H1 (cell line): ENCODE data around the gene SH3GL2.

ENCODE experiments used
- ATF3 ChIP-seq: IDR thresholded peaks from 2 replicates; pipeline ENCODE4 v1.6.1; 2011; ENCODE audit warnings: low read depth, mild to moderate bottlenecking, low read length; ENCODE audit not compliant: insufficient read depth
- BACH1 ChIP-seq: IDR thresholded peaks from 2 replicates; pipeline ENCODE4 v1.6.1; 2012; ENCODE audit warnings: low read length, improper control_type of control experiment
- CREB1 ChIP-seq: IDR thresholded peaks from 2 replicates; pipeline ENCODE4 v1.6.1; 2012; ENCODE audit warnings: inconsistent platforms
- CTCF ChIP-seq, 3 experiments: IDR thresholded peaks; 1 replicate in 2 of 3; 2 replicates in 1 of 3; pipeline versions ENCODE4 v1.5.1 to v1.6.1; 2011; ENCODE audit warnings: low read length in 3 of 3, mild to moderate bottlenecking in 3 of 3, inconsistent platforms in 2 of 3, low read depth in 1 of 3, moderate library complexity in 1 of 3; ENCODE audit not compliant: insufficient read depth in 1 of 3; ENCODE audit errors: control extremely low read depth in 1 of 3
- EP300 ChIP-seq, 2 experiments: IDR thresholded peaks; 1 replicate in 1 of 2; 2 replicates in 1 of 2; pipeline ENCODE4 v1.6.1; 2011 to 2012; ENCODE audit warnings: low read depth in 2 of 2, low read length in 2 of 2, mild to moderate bottlenecking in 2 of 2, borderline replicate concordance in 1 of 2, inconsistent platforms in 1 of 2, moderate library complexity in 1 of 2
- FOSL1 ChIP-seq: IDR thresholded peaks from 2 replicates; pipeline ENCODE4 v1.6.1; 2011; ENCODE audit warnings: mild to moderate bottlenecking, low read depth, low read length, moderate library complexity; ENCODE audit not compliant: insufficient read depth
- GABPA ChIP-seq: IDR thresholded peaks from 2 replicates; pipeline ENCODE4 v1.6.1; 2011; ENCODE audit warnings: mild to moderate bottlenecking, low read length, moderate library complexity, borderline replicate concordance; ENCODE audit not compliant: insufficient read depth
- HDAC6 ChIP-seq: IDR thresholded peaks from one replicate; pipeline ENCODE4 v1.7.1; 2012; ENCODE audit warnings: low read depth, mild to moderate bottlenecking, inconsistent platforms, low read length, moderate library complexity
- JUND ChIP-seq: IDR thresholded peaks from 2 replicates; pipeline ENCODE4 v1.6.1; 2011; ENCODE audit warnings: mild to moderate bottlenecking, improper control_type of control experiment, low read length
- MAX ChIP-seq: IDR thresholded peaks from 2 replicates; pipeline ENCODE4 v1.6.1; 2012; ENCODE audit warnings: inconsistent platforms
- POLR2A ChIP-seq, 2 experiments: IDR thresholded peaks; 1 replicate in 1 of 2; 2 replicates in 1 of 2; pipeline ENCODE4 v1.6.1; 2011; ENCODE audit warnings: low read depth in 2 of 2, low read length in 2 of 2, mild to moderate bottlenecking in 2 of 2; ENCODE audit errors: control extremely low read depth in 1 of 2
- SP1 ChIP-seq: IDR thresholded peaks from 2 replicates; pipeline ENCODE4 v1.6.1; 2011; ENCODE audit warnings: low read depth, low read length
- ZNF274 ChIP-seq: IDR thresholded peaks from 2 replicates; pipeline ENCODE4 v1.7.0; 2012; ENCODE audit warnings: low read length, borderline replicate concordance; ENCODE audit errors: extremely low read depth

GRCh38 chr9:17730899-17731298 is 152.0 kb downstream of the SH3GL2 start:
- no peak for TF ChIP-seq ZNF274
- TF ChIP-seq SP1: no peak
- TF ChIP-seq EP300 (IDR thresholded peaks at IDR 0.05; ENCODE audit: borderline replicate concordance in 1 of 2, low read depth in 2 of 2, low read length in 2 of 2): no peak
- TF ChIP-seq JUND: no peak
- TF ChIP-seq FOSL1: no peak
- no peak for TF ChIP-seq POLR2A (IDR thresholded peaks at IDR 0.05; ENCODE audit: control extremely low read depth in 1 of 2, low read depth in 2 of 2, low read length in 2 of 2)
- no peak for TF ChIP-seq CTCF (IDR thresholded peaks at IDR 0.05; ENCODE audit: control extremely low read depth in 1 of 3, insufficient read depth in 1 of 3, low read depth in 1 of 3, low read length in 3 of 3)
- TF ChIP-seq MAX: no peak
- TF ChIP-seq CREB1: no peak
- TF ChIP-seq ATF3: no peak
- no peak for TF ChIP-seq HDAC6
- TF ChIP-seq BACH1: no peak
- TF ChIP-seq GABPA: no peak
